WERI-Rb-1 (cell line): ENCODE measurements around the gene ANKRD45.
A peak's percentile ranks its signal among the peaks of the same experiment; 100 is the strongest.
"Not testable (repeated sequence)": the region's sequence is repeated elsewhere in the genome, so short reads cannot be mapped to it uniquely, and the experiment has no call there.

ENCODE experiments used
- DNase-seq: peaks from one replicate; pipeline ENCODE4 v3.0.0-alpha.2; 2020
- H3K27ac ChIP-seq: fragments of 250-450 bp; sonication (Bioruptor Pico); 2 replicates; pipeline ENCODE4 v1.5.1; 2020; ENCODE audit warnings: mild to moderate bottlenecking, moderate library complexity
- H3K27me3 ChIP-seq: fragments of 250-450 bp; sonication (Bioruptor Pico); 2 replicates; pipeline ENCODE4 v1.5.1; 2021; ENCODE audit warnings: mild to moderate bottlenecking, low read depth, moderate library complexity; ENCODE audit not compliant: insufficient read depth, severe bottlenecking
- H3K36me3 ChIP-seq: fragments of 250-450 bp; sonication (Bioruptor Pico); 2 replicates; pipeline ENCODE4 v1.5.1; 2020; ENCODE audit warnings: mild to moderate bottlenecking, moderate library complexity
- H3K4me3 ChIP-seq: 2 replicates; pipeline ENCODE4 v1.5.1; 2011; ENCODE audit warnings: low read depth, mild to moderate bottlenecking, control low read depth, low read length
- H3K9me3 ChIP-seq: fragments of 250-450 bp; sonication (Bioruptor Pico); 2 replicates; pipeline ENCODE4 v1.5.1; 2021; ENCODE audit warnings: mild to moderate bottlenecking, moderate library complexity; ENCODE audit not compliant: severe bottlenecking
- TF ChIP-seq, protein P1 (sequence below): IDR thresholded peaks from 2 replicates; pipeline ENCODE4 v1.5.1; 2011; ENCODE audit warnings: low read depth, mild to moderate bottlenecking, control low read depth, inconsistent platforms, low read length

Gene ANKRD45

GRCh38 chr1:173682184-173682583, 12.5 kb upstream of the ANKRD45 start:
- no peak overlapping the region for H3K27ac ChIP-seq
- no peaks in the 10 kb centered on the region for H3K27me3 ChIP-seq
- TF ChIP-seq, protein P1, sequence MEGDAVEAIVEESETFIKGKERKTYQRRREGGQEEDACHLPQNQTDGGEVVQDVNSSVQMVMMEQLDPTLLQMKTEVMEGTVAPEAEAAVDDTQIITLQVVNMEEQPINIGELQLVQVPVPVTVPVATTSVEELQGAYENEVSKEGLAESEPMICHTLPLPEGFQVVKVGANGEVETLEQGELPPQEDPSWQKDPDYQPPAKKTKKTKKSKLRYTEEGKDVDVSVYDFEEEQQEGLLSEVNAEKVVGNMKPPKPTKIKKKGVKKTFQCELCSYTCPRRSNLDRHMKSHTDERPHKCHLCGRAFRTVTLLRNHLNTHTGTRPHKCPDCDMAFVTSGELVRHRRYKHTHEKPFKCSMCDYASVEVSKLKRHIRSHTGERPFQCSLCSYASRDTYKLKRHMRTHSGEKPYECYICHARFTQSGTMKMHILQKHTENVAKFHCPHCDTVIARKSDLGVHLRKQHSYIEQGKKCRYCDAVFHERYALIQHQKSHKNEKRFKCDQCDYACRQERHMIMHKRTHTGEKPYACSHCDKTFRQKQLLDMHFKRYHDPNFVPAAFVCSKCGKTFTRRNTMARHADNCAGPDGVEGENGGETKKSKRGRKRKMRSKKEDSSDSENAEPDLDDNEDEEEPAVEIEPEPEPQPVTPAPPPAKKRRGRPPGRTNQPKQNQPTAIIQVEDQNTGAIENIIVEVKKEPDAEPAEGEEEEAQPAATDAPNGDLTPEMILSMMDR: no peak
- H3K36me3 ChIP-seq: no peaks in the 10 kb centered on the region
- peaks cover 9% of the 10 kb centered on the region for H3K9me3 ChIP-seq
- H3K4me3 ChIP-seq: no peak overlapping the region
- no peak for DNase-seq

- not testable (repeated sequence) for DNase-seq, H3K27ac ChIP-seq, H3K27me3 ChIP-seq, H3K36me3 ChIP-seq, H3K4me3 ChIP-seq, H3K9me3 ChIP-seq
These were observed 10.5 kb upstream of the ANKRD45 start for GRCh38 chr1:173680152-173680551.

DNA sequence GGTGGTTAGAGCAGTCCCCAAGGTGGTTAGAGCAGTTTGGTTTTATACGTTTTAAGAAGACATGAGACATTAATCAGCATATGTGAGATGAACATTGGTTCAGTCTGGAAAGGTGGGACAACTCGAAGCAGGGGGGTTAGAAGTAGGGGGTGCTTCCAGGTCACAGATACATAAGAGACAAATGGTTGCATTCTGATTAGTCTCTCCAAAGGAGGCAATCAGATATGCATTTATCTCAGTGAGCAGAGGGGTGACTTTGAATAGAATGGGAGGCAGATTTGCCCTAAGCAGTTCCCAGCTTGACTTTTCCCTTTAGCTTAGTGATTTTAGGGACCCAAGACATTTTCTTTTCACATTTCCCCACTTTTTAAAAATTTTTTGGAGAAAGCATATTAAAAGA, 4.8 kb upstream of the ANKRD45 start:
- not testable (repeated sequence) for H3K27ac ChIP-seq, H3K36me3 ChIP-seq, H3K27me3 ChIP-seq, DNase-seq, H3K4me3 ChIP-seq, H3K9me3 ChIP-seq

GRCh38 chr1:173666646-173667045, 3.0 kb downstream of the ANKRD45 start:
- no peak overlapping the region for H3K4me3 ChIP-seq
- H3K36me3 ChIP-seq: no peaks in the 10 kb centered on the region
- TF ChIP-seq, protein P1: no peak
- no peaks in the 10 kb centered on the region for H3K27me3 ChIP-seq
- H3K27ac ChIP-seq: no peak overlapping the region
- no peak for DNase-seq
- H3K9me3 ChIP-seq: no peaks in the 10 kb centered on the region

DNA sequence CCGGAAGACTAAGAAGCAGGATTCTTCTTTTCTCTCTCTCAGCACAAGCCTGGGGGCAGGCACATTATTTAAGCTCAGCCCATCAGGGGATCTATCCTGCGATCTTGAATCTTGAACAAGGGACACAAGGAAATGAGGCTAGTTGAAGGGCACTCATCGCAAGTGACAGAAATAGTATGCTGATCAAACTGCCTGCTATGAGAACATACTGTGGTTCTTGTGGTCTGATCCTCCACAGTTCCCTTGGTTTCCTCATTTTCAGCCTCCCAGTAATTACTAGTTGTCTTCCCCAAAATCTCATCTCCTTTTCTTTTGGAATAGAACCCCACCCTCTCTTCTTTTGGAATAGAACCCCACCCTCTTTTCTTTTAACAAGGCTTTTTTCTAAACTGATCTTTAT, 6.5 kb downstream of the ANKRD45 start:
- no peak for DNase-seq
- Histone ChIP-seq H3K36me3 (no peaks in the 10 kb centered on the region), H3K9me3 (no peaks in the 10 kb centered on the region), H3K27ac (no peak overlapping the region), H3K4me3 (no peak overlapping the region), H3K27me3 (no peaks in the 10 kb centered on the region)
- TF ChIP-seq, protein P1: no peak

- Histone ChIP-seq H3K9me3 (peaks cover 3% of the 10 kb centered on the region), H3K27me3 (no peaks in the 10 kb centered on the region), H3K4me3 (no peak overlapping the region), H3K36me3 (no peaks in the 10 kb centered on the region), H3K27ac (no peak overlapping the region)
- no peak for DNase-seq
- TF ChIP-seq, protein P1: no peak
These were observed 7.9 kb downstream of the ANKRD45 start for GRCh38 chr1:173661763-173662162.

DNA sequence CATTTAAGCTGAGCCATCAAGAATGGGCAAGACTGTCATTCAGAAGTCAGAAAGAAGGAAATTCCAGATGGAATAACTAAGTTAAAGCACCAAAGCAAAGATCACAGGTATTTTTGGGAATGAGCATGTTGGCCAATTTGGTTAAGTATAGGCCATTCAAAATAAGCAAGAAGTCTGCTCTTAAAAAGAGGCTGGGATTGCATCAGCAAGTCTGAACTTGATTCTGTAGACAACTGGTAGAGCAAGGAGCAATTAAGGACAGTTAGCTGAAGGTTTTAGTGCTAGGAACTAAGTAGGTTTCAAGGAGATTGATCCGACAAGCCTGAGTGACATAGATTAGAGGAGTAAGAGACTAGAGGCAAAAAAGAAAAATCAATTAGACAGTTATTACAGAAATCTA, 8.4 kb downstream of the ANKRD45 start:
- TF ChIP-seq, protein P1: no peak
- DNase-seq: peak; percentile 25
- peaks cover 5% of the 10 kb centered on the region for H3K9me3 ChIP-seq

More for the DNA sequence above, 8.4 kb downstream of the ANKRD45 start:
- Histone ChIP-seq H3K36me3 (peaks cover 1% of the 10 kb centered on the region; the same call in 1 of the 2 replicates), H3K27me3 (no peaks in the 10 kb centered on the region), H3K4me3 (no peak overlapping the region), H3K27ac (peak overlapping the region; percentile 54)
